Measurements from ENCODE around the gene BLCAP.
"Not testable (repeated sequence)": the region's sequence is repeated elsewhere in the genome, so short reads cannot be mapped to it uniquely, and the experiment has no call there.

Gene BLCAP

GRCh38 chr20:37547912-37548311 is 20.2 kb upstream of the BLCAP start:
- no peaks in the 10 kb centered on the region for H3K4me1 ChIP-seq
- no peaks in the 10 kb centered on the region for H3K9me3 ChIP-seq
- in situ Hi-C loops (cut with MboI; ENCODE audit: low sequenced_read_pairs), result no loop called here
- H3K27me3 ChIP-seq (ENCODE audit: low read depth), result no peaks in the 10 kb centered on the region
- H3K36me3 ChIP-seq (replicated peaks), result no peaks in the 10 kb centered on the region
- DNase-seq (ENCODE audit: low spot score in 2 of 2), result no peak
- no peak overlapping the region for H3K4me3 ChIP-seq

GRCh38 chr20:37545516-37545915 is 17.8 kb upstream of the BLCAP start:
- Histone ChIP-seq H3K36me3 (replicated peaks) (no peaks in the 10 kb centered on the region), H3K27me3 (ENCODE audit: low read depth) (no peaks in the 10 kb centered on the region), H3K4me3 (no peak overlapping the region), H3K4me1 (no peaks in the 10 kb centered on the region), H3K9me3 (no peaks in the 10 kb centered on the region)
- in situ Hi-C loops (cut with MboI; ENCODE audit: low sequenced_read_pairs), result no loop called here
- no peak for DNase-seq (ENCODE audit: low spot score in 2 of 2)

GRCh38 chr20:37544386-37544785 is 16.7 kb upstream of the BLCAP start:
- Histone ChIP-seq H3K4me1 (no peaks in the 10 kb centered on the region), H3K9me3 (no peaks in the 10 kb centered on the region), H3K36me3 (replicated peaks) (no peaks in the 10 kb centered on the region), H3K4me3 (no peak overlapping the region), H3K27me3 (ENCODE audit: low read depth) (no peaks in the 10 kb centered on the region)
- DNase-seq (ENCODE audit: low spot score in 2 of 2), result no peak
- in situ Hi-C loops (cut with MboI; ENCODE audit: low sequenced_read_pairs), result no loop called here

GRCh38 chr20:37543828-37544227 is 16.2 kb upstream of the BLCAP start:
- in situ Hi-C loops (cut with MboI; ENCODE audit: low sequenced_read_pairs), result no loop called here

GRCh38 chr20:37542281-37542680 is 14.6 kb upstream of the BLCAP start:
- no peaks in the 10 kb centered on the region for H3K9me3 ChIP-seq
- DNase-seq (ENCODE audit: low spot score in 2 of 2), result no peak
- H3K4me3 ChIP-seq, result no peak overlapping the region
- H3K36me3 ChIP-seq (replicated peaks), result no peaks in the 10 kb centered on the region
- in situ Hi-C loops (cut with MboI; ENCODE audit: low sequenced_read_pairs), result no loop called here
- H3K27me3 ChIP-seq (ENCODE audit: low read depth), result no peaks in the 10 kb centered on the region
- H3K4me1 ChIP-seq, result no peaks in the 10 kb centered on the region

More at GRCh38 chr20:37543828-37544227, 16.2 kb upstream of the BLCAP start:
- H3K9me3 ChIP-seq, result no peaks in the 10 kb centered on the region
- H3K4me1 ChIP-seq, result no peaks in the 10 kb centered on the region
- no peak overlapping the region for H3K4me3 ChIP-seq
- H3K27me3 ChIP-seq (ENCODE audit: low read depth), result no peaks in the 10 kb centered on the region
- DNase-seq (ENCODE audit: low spot score in 2 of 2), result no peak
- no peaks in the 10 kb centered on the region for H3K36me3 ChIP-seq (replicated peaks)

- Histone ChIP-seq H3K4me1 (no peaks in the 10 kb centered on the region), H3K36me3 (replicated peaks) (no peaks in the 10 kb centered on the region), H3K27me3 (ENCODE audit: low read depth) (no peaks in the 10 kb centered on the region), H3K9me3 (no peaks in the 10 kb centered on the region), H3K4me3 (no peak overlapping the region)
- in situ Hi-C loops (cut with MboI; ENCODE audit: low sequenced_read_pairs), result no loop called here
- DNase-seq (ENCODE audit: low spot score in 2 of 2), result no peak
Measured at GRCh38 chr20:37541326-37541725, 13.7 kb upstream of the BLCAP start.

GRCh38 chr20:37540838-37541237 is 13.2 kb upstream of the BLCAP start:
- DNase-seq (ENCODE audit: low spot score in 2 of 2); in situ Hi-C loops (cut with MboI; ENCODE audit: low sequenced_read_pairs); H3K9me3 ChIP-seq; H3K36me3 ChIP-seq (replicated peaks); H3K4me1 ChIP-seq; H3K27me3 ChIP-seq (ENCODE audit: low read depth); H3K4me3 ChIP-seq: not testable (repeated sequence)

GRCh38 chr20:37540001-37540400 is 12.3 kb upstream of the BLCAP start:
- Histone ChIP-seq H3K4me1 (no peaks in the 10 kb centered on the region), H3K27me3 (ENCODE audit: low read depth) (no peaks in the 10 kb centered on the region), H3K9me3 (no peaks in the 10 kb centered on the region), H3K4me3 (no peak overlapping the region), H3K36me3 (replicated peaks) (no peaks in the 10 kb centered on the region)
- no peak for DNase-seq (ENCODE audit: low spot score in 2 of 2)
- in situ Hi-C loops (cut with MboI; ENCODE audit: low sequenced_read_pairs), result no loop called here

GRCh38 chr20:37539424-37539823 is 11.7 kb upstream of the BLCAP start:
- H3K36me3 ChIP-seq (replicated peaks), result no peaks in the 10 kb centered on the region
- no peak overlapping the region for H3K4me3 ChIP-seq
- no peaks in the 10 kb centered on the region for H3K4me1 ChIP-seq
- in situ Hi-C loops (cut with MboI; ENCODE audit: low sequenced_read_pairs), result no loop called here
- DNase-seq (ENCODE audit: low spot score in 2 of 2), result no peak
- H3K27me3 ChIP-seq (ENCODE audit: low read depth), result no peaks in the 10 kb centered on the region
- no peaks in the 10 kb centered on the region for H3K9me3 ChIP-seq

GRCh38 chr20:37538003-37538402 is 10.3 kb upstream of the BLCAP start:
- Histone ChIP-seq H3K9me3 (no peaks in the 10 kb centered on the region), H3K36me3 (replicated peaks) (no peaks in the 10 kb centered on the region), H3K4me1 (no peaks in the 10 kb centered on the region), H3K27me3 (ENCODE audit: low read depth) (no peaks in the 10 kb centered on the region), H3K4me3 (no peak overlapping the region)
- in situ Hi-C loops (cut with MboI; ENCODE audit: low sequenced_read_pairs), result no loop called here
- no peak for DNase-seq (ENCODE audit: low spot score in 2 of 2)

GRCh38 chr20:37537505-37537904 is 9.8 kb upstream of the BLCAP start:
- H3K4me3 ChIP-seq, result no peak overlapping the region
- no peak for DNase-seq (ENCODE audit: low spot score in 2 of 2)
- in situ Hi-C loops (cut with MboI; ENCODE audit: low sequenced_read_pairs), result no loop called here
- H3K9me3 ChIP-seq, result no peaks in the 10 kb centered on the region
- no peaks in the 10 kb centered on the region for H3K27me3 ChIP-seq (ENCODE audit: low read depth)
- H3K36me3 ChIP-seq (replicated peaks), result no peaks in the 10 kb centered on the region
- no peaks in the 10 kb centered on the region for H3K4me1 ChIP-seq

- Histone ChIP-seq H3K9me3 (no peaks in the 10 kb centered on the region), H3K4me1 (no peaks in the 10 kb centered on the region), H3K27me3 (ENCODE audit: low read depth) (no peaks in the 10 kb centered on the region), H3K4me3 (no peak overlapping the region), H3K36me3 (replicated peaks) (no peaks in the 10 kb centered on the region)
- in situ Hi-C loops (cut with MboI; ENCODE audit: low sequenced_read_pairs), result no loop called here
- no peak for DNase-seq (ENCODE audit: low spot score in 2 of 2)
Measured at GRCh38 chr20:37535443-37536132, 7.9 kb upstream of the BLCAP start.

GRCh38 chr20:37534401-37535157 is 6.9 kb upstream of the BLCAP start:
- H3K4me1 ChIP-seq, result no peaks in the 10 kb centered on the region
- DNase-seq (ENCODE audit: low spot score in 2 of 2), result peak; percentile 76 to 85
- H3K4me3 ChIP-seq, result no peak overlapping the region
- in situ Hi-C loops (cut with MboI; ENCODE audit: low sequenced_read_pairs), result loop anchor here (5.0 kb wide), 1 partner anchor 262 kb away; no protein-coding TSS in a partner anchor
- no peaks in the 10 kb centered on the region for H3K9me3 ChIP-seq
- no peaks in the 10 kb centered on the region for H3K36me3 ChIP-seq (replicated peaks)
- H3K27me3 ChIP-seq (ENCODE audit: low read depth), result no peaks in the 10 kb centered on the region

- Histone ChIP-seq H3K36me3 (replicated peaks) (no peaks in the 10 kb centered on the region), H3K9me3 (peaks cover 2% of the 10 kb centered on the region; the same call in 1 of the 2 replicates), H3K4me1 (peaks cover 4% of the 10 kb centered on the region; the same call in 1 of the 2 replicates), H3K27me3 (ENCODE audit: low read depth) (no peaks in the 10 kb centered on the region), H3K4me3 (no peak overlapping the region)
- in situ Hi-C loops (cut with MboI; ENCODE audit: low sequenced_read_pairs), result loop anchor here (5.0 kb wide), 1 partner anchor 261 kb away; no protein-coding TSS in a partner anchor
- no peak for DNase-seq (ENCODE audit: low spot score in 2 of 2)
Measured at GRCh38 chr20:37533154-37533715, 5.6 kb upstream of the BLCAP start.

All from HAP-1 (cell line).